ENCODE results near the gene KEAP1.
"Not testable (repeated sequence)": the region's sequence is repeated elsewhere in the genome, so short reads cannot be mapped to it uniquely, and the experiment has no call there.

The KEAP1 gene

DNA sequence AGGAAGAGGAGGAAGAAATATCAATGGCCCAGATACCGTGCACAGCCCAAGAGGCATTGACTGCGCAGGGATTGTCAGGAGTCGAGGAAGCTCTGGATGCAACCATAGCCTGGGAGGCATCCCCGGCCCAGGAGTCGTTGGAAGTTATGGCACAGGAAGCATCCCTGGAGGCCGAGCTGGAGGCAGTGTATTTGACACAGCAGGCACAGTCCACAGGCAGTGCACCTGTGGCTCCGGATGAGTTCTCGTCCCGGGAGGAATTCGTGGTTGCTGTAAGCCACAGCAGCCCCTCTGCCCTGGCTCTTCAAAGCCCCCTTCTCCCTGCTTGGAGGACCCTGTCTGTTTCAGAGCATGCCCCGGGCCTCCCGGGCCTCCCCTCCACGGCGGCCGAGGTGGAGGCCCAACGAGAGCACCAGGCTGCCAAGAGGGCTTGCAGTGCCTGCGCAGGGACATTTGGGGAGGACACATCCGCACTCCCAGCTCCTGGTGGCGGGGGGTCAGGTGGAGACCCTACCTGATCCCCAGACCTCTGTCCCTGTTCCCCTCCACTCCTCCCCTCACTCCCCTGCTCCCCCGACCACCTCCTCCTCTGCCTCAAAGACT is 36.0 kb downstream of the KEAP1 start:
- peaks cover 18% of the 10 kb centered on the region for H3K36me3 ChIP-seq
- no peak overlapping the region for H3K27ac ChIP-seq

DNA sequence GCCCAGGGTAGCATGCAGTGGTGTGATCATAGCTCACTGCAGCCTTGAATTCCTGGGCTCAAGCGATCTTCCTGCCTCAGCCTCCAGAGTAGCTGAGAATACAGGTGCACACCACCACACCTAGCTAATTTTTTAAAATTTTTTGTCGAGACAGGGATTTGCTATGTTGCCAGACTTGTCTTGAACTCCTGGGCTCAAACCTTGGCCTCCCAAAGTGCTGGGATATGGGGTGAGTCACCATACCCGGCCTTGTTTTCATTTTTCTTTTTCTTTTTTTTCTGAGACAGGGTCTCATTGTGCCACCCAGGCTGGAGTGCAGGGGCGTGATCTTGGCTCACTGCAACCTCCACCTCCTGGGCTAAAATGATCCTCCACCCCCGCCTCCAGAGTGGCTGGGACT is 38.7 kb downstream of the KEAP1 start:
- Histone ChIP-seq H3K27ac (no peak overlapping the region), H3K36me3 (peaks cover 18% of the 10 kb centered on the region), H3K4me3 (ENCODE audit: low read depth, low read length) (no peak overlapping the region), H3K9me3 (ENCODE audit: severe bottlenecking) (no peaks in the 10 kb centered on the region), H3K27me3 (ENCODE audit: insufficient read depth, low read depth, severe bottlenecking) (no peaks in the 10 kb centered on the region)
- no peak for TF ChIP-seq CTCF (IDR thresholded peaks at IDR 0.05; ENCODE audit: low read depth, low read length)
- no peak for DNase-seq

More for the DNA sequence above, 36.0 kb downstream of the KEAP1 start:
- DNase-seq: no peak
- no peaks in the 10 kb centered on the region for H3K27me3 ChIP-seq (ENCODE audit: insufficient read depth, low read depth, severe bottlenecking)
- no peak overlapping the region for H3K4me3 ChIP-seq (ENCODE audit: low read depth, low read length)
- no peaks in the 10 kb centered on the region for H3K9me3 ChIP-seq (ENCODE audit: severe bottlenecking)
- no peak for TF ChIP-seq CTCF (IDR thresholded peaks at IDR 0.05; ENCODE audit: low read depth, low read length)

- no peak for TF ChIP-seq CTCF (IDR thresholded peaks at IDR 0.05; ENCODE audit: low read depth, low read length)
- Histone ChIP-seq H3K9me3 (ENCODE audit: severe bottlenecking) (no peaks in the 10 kb centered on the region), H3K27me3 (ENCODE audit: insufficient read depth, low read depth, severe bottlenecking) (no peaks in the 10 kb centered on the region), H3K27ac (no peak overlapping the region), H3K4me3 (ENCODE audit: low read depth, low read length) (no peak overlapping the region), H3K36me3 (peaks cover 18% of the 10 kb centered on the region)
- DNase-seq: no peak
Measured at GRCh38 chr19:10462557-10462956, 40.6 kb downstream of the KEAP1 start.

GRCh38 chr19:10462042-10462441 is 41.1 kb downstream of the KEAP1 start:
- H3K4me3 ChIP-seq (ENCODE audit: low read depth, low read length): not testable (repeated sequence)

GRCh38 chr19:10461047-10461949 is 41.9 kb downstream of the KEAP1 start:
- Histone ChIP-seq H3K9me3 (ENCODE audit: severe bottlenecking) (no peaks in the 10 kb centered on the region), H3K36me3 (peaks cover 11% of the 10 kb centered on the region; the same call in 1 of the 2 replicates), H3K27me3 (ENCODE audit: insufficient read depth, low read depth, severe bottlenecking) (no peaks in the 10 kb centered on the region), H3K4me3 (ENCODE audit: low read depth, low read length) (no peak overlapping the region), H3K27ac (no peak overlapping the region)
- DNase-seq: peak; percentile 62
- no peak for TF ChIP-seq CTCF (IDR thresholded peaks at IDR 0.05; ENCODE audit: low read depth, low read length)

More at GRCh38 chr19:10462042-10462441, 41.1 kb downstream of the KEAP1 start:
- DNase-seq; H3K27me3 ChIP-seq (ENCODE audit: insufficient read depth, low read depth, severe bottlenecking); H3K9me3 ChIP-seq (ENCODE audit: severe bottlenecking); H3K27ac ChIP-seq: not testable (repeated sequence)
- peaks cover 17% of the 10 kb centered on the region for H3K36me3 ChIP-seq

GRCh38 chr19:10460714-10461046 is 42.5 kb downstream of the KEAP1 start:
- no peak for TF ChIP-seq CTCF (IDR thresholded peaks at IDR 0.05; ENCODE audit: low read depth, low read length)
- no peak for DNase-seq
- Histone ChIP-seq H3K27me3 (ENCODE audit: insufficient read depth, low read depth, severe bottlenecking) (no peaks in the 10 kb centered on the region), H3K36me3 (peaks cover 11% of the 10 kb centered on the region; the same call in 1 of the 2 replicates), H3K9me3 (ENCODE audit: severe bottlenecking) (no peaks in the 10 kb centered on the region), H3K27ac (no peak overlapping the region), H3K4me3 (ENCODE audit: low read depth, low read length) (no peak overlapping the region)

- not testable (repeated sequence) for H3K4me3 ChIP-seq (ENCODE audit: low read depth, low read length); H3K36me3 ChIP-seq; H3K27ac ChIP-seq; H3K27me3 ChIP-seq (ENCODE audit: insufficient read depth, low read depth, severe bottlenecking); H3K9me3 ChIP-seq (ENCODE audit: severe bottlenecking); DNase-seq
Measured at GRCh38 chr19:10458733-10459132, 44.4 kb downstream of the KEAP1 start.

All from WERI-Rb-1 (cell line).